ENCODE results near the gene VSTM4. TPM values are rescaled to one million over a fixed set of nuclear protein-coding genes. Genes with fewer than 3 reads are reported as not detected.

VSTM4 gene
- total and polyA plus RNA-seq, 4 donors, result 1.0 to 3.1 (median 2.0) TPM

DNA sequence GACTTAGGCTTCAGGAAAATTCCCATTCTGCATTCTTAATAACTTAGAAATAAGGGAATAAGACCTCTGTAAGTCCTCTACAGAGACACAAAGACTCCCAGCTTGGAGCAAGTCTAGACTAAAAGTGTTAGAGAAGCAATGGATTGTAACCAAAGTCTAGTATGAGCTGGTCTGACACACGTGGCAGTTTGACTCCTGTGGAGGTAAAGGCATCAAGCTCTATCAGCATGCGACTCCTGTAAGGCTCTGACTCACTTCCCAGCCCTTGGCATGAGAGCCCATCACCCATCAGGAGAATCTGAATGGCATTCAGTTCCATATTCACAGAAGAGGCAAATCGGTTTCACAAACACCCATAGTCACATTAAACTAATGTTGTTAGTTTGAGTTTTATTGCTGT lies 4.4 kb upstream of the VSTM4 start:
- WGBS, result 67% methylated on average over 3 of the region's 3 CpGs
- TF ChIP-seq SP1 (IDR thresholded peaks at IDR 0.05) (no peak), HNF4A (conservative IDR thresholded peaks at IDR 0.05) (no peak), RXRA (IDR thresholded peaks at IDR 0.05) (no peak), HNF4G (IDR thresholded peaks at IDR 0.05) (no peak)
- peaks cover 0 to 5% (median 2%) of the 10 kb centered on the region in 4 donors for H3K4me1 ChIP-seq (ENCODE audit: control insufficient read depth in 4 of 4, insufficient read depth in 4 of 4, low read length in 3 of 4)
- no peaks in the 10 kb centered on the region for H3K27me3 ChIP-seq (ENCODE audit: control insufficient read depth in 4 of 4, insufficient read depth in 4 of 4, low read length in 3 of 4)
- no peaks in the 10 kb centered on the region for H3K36me3 ChIP-seq (ENCODE audit: control insufficient read depth in 4 of 4, insufficient read depth in 3 of 4, low read depth in 1 of 4, low read length in 3 of 4)
- H3K4me3 ChIP-seq (ENCODE audit: low read depth in 1 of 3, low read length in 3 of 3), result no peak overlapping the region
- H3K9ac ChIP-seq (ENCODE audit: low read depth in 1 of 2, low read length in 2 of 2), result no peak overlapping the region
- no peak for DNase-seq (ENCODE audit: low spot score)
- H3K27ac ChIP-seq (ENCODE audit: low read depth in 1 of 2, low read length in 2 of 2), result no peak overlapping the region
- no peaks in the 10 kb centered on the region for H3K9me3 ChIP-seq (ENCODE audit: control insufficient read depth in 4 of 4, low read length in 3 of 4)

DNA sequence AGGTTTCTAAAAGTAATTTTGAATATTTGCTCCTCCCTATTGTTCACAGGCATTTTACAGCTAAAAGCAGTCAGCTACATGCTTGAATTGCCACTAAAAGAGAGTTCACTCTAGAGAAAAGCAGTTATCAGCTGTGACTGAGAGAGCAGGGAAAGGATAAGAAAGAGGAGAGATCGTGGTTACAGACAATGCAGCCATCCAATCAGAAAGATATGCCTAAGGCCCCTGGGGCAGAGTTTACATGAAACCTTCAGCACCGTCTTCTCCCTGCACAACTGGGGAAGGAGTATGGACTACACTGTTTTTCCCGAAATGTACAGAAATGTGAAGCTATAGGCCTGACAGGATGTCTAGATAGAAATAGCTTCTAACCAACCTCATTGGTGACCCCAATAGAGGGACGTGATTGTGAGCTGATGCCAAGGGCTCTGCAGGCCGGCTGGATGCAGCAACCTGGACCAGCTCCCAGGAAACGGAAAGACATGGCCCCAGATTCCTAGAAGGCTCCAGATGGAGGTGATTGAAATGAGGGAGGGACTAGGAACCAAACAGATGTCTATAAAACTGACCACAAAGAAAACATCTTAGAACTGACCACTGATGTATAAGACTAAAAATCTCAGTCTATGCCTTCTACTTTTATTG lies 3.2 kb upstream of the VSTM4 start:
- Histone ChIP-seq H3K27ac (ENCODE audit: low read depth in 1 of 2, low read length in 2 of 2) (no peak overlapping the region), H3K9ac (ENCODE audit: low read depth in 1 of 2, low read length in 2 of 2) (no peak overlapping the region), H3K27me3 (ENCODE audit: control insufficient read depth in 4 of 4, insufficient read depth in 4 of 4, low read length in 3 of 4) (no peaks in the 10 kb centered on the region), H3K9me3 (ENCODE audit: control insufficient read depth in 4 of 4, low read length in 3 of 4) (no peaks in the 10 kb centered on the region), H3K4me1 (ENCODE audit: control insufficient read depth in 4 of 4, insufficient read depth in 4 of 4, low read length in 3 of 4) (peaks cover 0 to 8% (median 4%) of the 10 kb centered on the region in 4 donors), H3K36me3 (ENCODE audit: control insufficient read depth in 4 of 4, insufficient read depth in 3 of 4, low read depth in 1 of 4, low read length in 3 of 4) (no peaks in the 10 kb centered on the region), H3K4me3 (ENCODE audit: low read depth in 1 of 3, low read length in 3 of 3) (no peak overlapping the region)
- no peak for DNase-seq (ENCODE audit: low spot score)
- no peak for TF ChIP-seq EGR1 (IDR thresholded peaks at IDR 0.05; ENCODE audit: low read depth in 2 of 2)
- TF ChIP-seq SP1 (IDR thresholded peaks at IDR 0.05), result no peak
- TF ChIP-seq, protein P1, sequence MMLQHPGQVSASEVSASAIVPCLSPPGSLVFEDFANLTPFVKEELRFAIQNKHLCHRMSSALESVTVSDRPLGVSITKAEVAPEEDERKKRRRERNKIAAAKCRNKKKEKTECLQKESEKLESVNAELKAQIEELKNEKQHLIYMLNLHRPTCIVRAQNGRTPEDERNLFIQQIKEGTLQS (IDR thresholded peaks at IDR 0.05), result no peak
- no peak for TF ChIP-seq RXRA (IDR thresholded peaks at IDR 0.05)
- no peak for TF ChIP-seq HNF4G (IDR thresholded peaks at IDR 0.05)
- TF ChIP-seq GABPA (IDR thresholded peaks at IDR 0.05 in 1 of 2, conservative IDR thresholded peaks at IDR 0.05 in 1 of 2), result no peak
- no peak for TF ChIP-seq FOXA1 (IDR thresholded peaks at IDR 0.05)
- TF ChIP-seq, protein P2, sequence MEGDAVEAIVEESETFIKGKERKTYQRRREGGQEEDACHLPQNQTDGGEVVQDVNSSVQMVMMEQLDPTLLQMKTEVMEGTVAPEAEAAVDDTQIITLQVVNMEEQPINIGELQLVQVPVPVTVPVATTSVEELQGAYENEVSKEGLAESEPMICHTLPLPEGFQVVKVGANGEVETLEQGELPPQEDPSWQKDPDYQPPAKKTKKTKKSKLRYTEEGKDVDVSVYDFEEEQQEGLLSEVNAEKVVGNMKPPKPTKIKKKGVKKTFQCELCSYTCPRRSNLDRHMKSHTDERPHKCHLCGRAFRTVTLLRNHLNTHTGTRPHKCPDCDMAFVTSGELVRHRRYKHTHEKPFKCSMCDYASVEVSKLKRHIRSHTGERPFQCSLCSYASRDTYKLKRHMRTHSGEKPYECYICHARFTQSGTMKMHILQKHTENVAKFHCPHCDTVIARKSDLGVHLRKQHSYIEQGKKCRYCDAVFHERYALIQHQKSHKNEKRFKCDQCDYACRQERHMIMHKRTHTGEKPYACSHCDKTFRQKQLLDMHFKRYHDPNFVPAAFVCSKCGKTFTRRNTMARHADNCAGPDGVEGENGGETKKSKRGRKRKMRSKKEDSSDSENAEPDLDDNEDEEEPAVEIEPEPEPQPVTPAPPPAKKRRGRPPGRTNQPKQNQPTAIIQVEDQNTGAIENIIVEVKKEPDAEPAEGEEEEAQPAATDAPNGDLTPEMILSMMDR (IDR thresholded peaks at IDR 0.05; ENCODE audit: low read depth, low read length, missing input control), result no peak
- no peak for TF ChIP-seq REST (IDR thresholded peaks at IDR 0.05)
- no peak for TF ChIP-seq HNF4A (conservative IDR thresholded peaks at IDR 0.05)
- no peak for TF ChIP-seq RAD21 (IDR thresholded peaks at IDR 0.05)
- TF ChIP-seq ZBTB33 (IDR thresholded peaks at IDR 0.05), result no peak
- TF ChIP-seq JUND (IDR thresholded peaks at IDR 0.05), result no peak
- no peak for TF ChIP-seq FOXA2 (IDR thresholded peaks at IDR 0.05)
- no peak for TF ChIP-seq YY1 (IDR thresholded peaks at IDR 0.05)
- 81% methylated on average over 6 of the region's 6 CpGs for WGBS

Data from liver (tissue), 9 donors.